ENCODE data around the gene RAI2.

Gene RAI2

DNA sequence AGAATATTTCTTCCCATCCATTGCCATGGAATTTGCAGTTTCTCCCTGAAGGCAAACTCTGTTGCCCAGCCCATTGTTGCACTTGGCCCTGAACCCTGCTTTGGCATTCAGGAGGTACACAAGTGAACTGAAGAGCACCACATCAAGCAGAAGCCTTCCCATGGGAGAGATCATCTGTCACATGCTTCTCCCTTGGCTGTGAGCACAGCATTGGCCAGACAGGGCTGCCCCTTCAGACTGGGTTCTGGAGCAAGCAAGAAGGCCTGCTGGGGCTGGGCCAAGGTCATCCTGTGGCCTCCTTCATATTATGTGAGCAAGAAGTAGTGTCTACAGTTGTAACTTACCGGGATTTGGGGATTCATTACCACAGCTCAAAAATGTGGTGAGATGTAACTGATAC lies 101.1 kb downstream of the RAI2 start:
- no peak for DNase-seq (ENCODE audit: low read depth in 2 of 2)
- no peak overlapping the region for H3K4me3 ChIP-seq (replicated peaks in 1 of 2; ENCODE audit: low read depth in 2 of 2, low read length in 2 of 2)
- TF ChIP-seq, protein P1, sequence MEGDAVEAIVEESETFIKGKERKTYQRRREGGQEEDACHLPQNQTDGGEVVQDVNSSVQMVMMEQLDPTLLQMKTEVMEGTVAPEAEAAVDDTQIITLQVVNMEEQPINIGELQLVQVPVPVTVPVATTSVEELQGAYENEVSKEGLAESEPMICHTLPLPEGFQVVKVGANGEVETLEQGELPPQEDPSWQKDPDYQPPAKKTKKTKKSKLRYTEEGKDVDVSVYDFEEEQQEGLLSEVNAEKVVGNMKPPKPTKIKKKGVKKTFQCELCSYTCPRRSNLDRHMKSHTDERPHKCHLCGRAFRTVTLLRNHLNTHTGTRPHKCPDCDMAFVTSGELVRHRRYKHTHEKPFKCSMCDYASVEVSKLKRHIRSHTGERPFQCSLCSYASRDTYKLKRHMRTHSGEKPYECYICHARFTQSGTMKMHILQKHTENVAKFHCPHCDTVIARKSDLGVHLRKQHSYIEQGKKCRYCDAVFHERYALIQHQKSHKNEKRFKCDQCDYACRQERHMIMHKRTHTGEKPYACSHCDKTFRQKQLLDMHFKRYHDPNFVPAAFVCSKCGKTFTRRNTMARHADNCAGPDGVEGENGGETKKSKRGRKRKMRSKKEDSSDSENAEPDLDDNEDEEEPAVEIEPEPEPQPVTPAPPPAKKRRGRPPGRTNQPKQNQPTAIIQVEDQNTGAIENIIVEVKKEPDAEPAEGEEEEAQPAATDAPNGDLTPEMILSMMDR (IDR thresholded peaks at IDR 0.05; ENCODE audit: low read depth, low read length): no peak

DNA sequence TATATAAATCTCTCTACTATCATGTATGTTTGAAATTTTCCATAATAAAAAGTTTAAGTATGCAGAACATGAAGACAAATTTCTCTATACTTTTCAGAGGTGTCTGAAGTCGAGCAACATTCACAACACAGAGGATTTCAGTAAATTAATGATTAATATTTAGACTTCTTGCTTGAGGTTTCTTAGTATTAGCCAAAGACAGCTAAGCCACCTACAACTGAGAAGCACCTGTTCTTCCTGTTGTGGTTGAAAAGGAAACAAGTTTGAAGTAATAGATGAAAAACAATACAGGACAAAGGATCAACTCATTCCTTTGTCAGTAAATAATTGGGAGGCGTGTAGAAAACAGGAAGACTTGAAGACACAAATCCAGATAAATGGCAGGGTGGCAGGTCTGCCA lies 102.7 kb downstream of the RAI2 start:
- no peak overlapping the region for H3K4me3 ChIP-seq (replicated peaks in 1 of 2; ENCODE audit: low read depth in 2 of 2, low read length in 2 of 2)
- DNase-seq (ENCODE audit: low read depth in 2 of 2): no peak
- TF ChIP-seq, protein P1 (IDR thresholded peaks at IDR 0.05; ENCODE audit: low read depth, low read length): no peak

DNA sequence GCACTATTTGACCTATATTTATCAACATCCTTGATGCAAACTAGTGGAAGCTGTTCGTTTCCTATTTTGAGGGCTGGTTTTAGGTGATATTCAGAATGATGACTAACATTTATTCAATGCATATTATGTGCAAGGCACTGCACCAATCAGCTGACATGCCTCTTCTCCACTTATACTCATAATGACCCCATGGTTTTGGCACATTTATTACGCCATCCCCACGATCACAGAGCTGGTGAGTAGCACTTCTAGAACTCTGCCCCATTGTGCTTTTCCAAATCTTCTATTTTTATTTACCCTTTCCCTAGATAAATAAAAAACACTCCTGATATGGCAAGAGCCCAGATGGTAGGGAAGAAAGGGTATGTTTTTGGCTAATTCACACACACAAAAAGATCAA lies 110.7 kb downstream of the RAI2 start:
- peak in 1 of 2 donors; percentile 18 for DNase-seq (ENCODE audit: low read depth in 2 of 2)
- H3K4me3 ChIP-seq (replicated peaks in 1 of 2; ENCODE audit: low read depth in 2 of 2, low read length in 2 of 2): no peak overlapping the region
- TF ChIP-seq, protein P1 (IDR thresholded peaks at IDR 0.05; ENCODE audit: low read depth, low read length): no peak

Measured in cardiac fibroblast (primary cell).